ENCODE data around the gene HS3ST3B1.

Gene HS3ST3B1

DNA sequence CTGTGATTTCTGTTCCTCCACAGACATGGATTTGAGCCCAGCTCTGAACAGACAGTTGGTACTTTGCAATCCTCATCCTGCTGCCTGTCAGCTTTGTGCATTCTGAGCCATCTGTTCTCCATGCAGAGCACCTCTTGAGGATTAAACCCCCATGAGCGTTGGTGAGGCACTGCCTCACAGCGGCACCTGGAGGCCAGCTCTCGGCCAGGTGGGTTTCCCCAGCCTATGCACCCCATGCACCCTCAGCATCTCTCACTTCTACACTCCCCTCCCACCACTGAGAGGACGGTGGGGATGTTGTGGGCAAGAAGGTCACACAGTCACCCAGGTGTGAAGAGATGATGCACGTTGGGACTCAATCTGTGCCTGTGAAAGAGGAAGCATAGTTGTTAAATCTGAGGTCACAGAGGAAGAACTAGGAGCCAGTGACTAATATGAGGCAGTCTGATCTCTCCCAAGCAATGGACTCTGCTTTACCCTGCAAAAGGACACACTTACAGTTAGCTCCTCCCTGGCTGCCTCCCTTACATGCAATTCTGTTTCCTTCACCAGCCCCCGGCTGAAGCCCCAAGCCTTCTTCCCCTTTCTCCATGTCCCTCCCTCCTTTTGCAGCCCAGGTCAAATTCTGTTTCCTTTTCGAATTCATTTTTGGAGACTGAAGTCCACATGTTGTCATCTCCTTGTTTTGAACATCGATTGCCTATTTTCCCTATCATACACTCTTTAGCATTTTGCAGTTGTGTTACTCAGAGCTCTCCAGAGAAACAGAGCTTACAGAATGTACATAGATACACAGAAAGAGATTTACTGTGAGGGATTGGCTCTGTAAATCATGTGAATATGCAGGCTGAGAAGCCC is 58.5 kb downstream of the HS3ST3B1 start:
- no peak for DNase-seq

DNA sequence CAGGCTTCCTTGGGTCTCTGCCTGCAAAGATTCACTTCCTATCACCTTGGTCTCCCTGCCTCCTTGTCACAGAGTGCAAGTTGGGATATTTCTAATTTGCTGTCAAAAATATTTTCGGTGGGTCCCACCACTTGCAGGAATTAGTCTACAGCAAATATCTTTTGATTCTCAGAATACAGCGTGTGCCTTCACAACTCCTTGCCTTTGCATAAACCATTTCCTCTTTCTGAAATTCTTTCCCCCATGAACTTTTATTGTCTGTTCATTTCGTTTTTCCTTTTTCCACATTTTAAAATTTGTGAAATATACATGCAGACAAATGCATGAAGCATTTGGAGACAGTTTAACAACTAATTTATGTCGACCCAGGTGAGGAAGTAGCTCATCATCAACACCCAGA is 60.0 kb downstream of the HS3ST3B1 start:
- no peak for DNase-seq

DNA sequence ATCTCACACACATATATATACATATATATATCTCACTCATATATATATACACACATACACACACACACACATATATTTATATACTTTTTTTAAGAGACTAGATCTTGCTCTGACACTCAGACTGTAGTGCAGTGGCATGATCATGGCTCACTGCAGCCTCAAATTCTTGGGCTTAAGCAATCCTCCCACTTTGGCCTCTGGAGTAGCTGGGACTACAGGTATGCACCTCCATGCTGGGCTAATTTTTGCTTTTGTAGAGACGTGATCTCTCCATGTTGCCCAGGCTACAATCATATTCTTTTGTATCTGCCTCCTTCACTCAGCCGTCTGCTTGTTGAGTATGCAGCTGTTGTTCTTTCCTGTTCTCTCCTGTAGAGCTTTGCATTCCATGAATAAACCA is 60.6 kb downstream of the HS3ST3B1 start:
- no peak for DNase-seq

DNA sequence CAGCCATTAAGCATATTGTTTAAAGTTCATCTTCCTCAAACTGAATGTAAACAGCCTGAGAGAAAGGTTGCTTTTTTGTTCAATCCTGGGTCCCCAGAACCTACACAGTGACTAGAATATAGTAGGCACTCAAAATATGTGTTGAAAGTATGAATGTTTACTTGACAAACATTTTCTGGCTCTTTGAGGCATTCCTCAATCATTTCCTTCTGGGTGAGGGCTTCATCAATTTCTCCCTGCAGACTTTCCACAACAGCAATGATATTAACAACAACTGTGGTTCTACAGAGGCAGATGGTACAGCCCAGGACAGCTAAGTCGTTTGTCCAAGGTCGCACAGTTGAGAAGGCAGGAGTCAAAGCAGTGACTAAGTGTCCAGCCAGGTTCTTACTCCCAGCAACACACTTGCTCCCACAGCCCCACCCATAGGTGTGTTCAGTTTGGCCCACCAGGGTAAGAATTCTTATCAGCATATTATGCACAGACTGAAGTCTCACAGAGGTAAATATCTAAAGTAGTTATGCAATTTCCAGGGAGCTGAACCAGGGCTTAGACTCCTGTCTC is 61.1 kb downstream of the HS3ST3B1 start:
- DNase-seq, result no peak

DNA sequence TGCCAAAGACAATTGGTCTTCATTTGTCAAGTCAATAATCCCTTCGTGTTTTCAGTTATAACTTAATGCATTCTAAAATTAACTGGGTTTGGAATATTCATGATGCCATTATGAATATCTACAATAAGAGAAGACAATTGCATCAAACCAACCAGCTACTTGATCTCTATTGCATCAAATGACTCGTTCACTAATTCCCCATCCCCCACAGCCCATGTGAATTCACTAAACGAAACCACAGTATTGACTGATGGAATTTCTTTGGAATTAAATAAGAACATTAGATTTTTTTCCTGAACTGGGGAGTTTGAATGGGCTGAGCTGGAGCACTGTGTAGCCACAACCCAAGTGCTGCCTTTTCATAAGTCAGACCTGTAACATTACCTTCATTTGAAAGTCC is 65.3 kb downstream of the HS3ST3B1 start:
- no peak for DNase-seq

DNA sequence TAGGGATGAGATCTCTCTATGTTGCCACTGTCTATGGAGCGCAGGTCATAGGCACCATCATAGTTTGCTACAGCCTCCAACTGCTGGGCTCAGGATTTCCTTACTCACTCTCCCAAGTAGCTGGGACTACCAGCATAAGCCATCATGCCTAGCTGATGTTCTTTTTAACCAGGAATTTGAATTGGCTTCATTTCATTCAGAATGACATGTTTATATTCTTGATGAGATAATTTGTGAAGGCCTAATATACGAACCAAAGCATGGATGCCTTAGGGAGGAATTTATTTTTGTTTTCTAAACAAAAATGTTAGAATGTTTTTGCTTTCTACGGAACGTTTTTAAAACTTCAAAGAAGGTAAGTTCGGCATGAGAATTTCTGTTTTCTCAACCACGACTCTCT is 71.6 kb downstream of the HS3ST3B1 start:
- DNase-seq, result no peak

DNA sequence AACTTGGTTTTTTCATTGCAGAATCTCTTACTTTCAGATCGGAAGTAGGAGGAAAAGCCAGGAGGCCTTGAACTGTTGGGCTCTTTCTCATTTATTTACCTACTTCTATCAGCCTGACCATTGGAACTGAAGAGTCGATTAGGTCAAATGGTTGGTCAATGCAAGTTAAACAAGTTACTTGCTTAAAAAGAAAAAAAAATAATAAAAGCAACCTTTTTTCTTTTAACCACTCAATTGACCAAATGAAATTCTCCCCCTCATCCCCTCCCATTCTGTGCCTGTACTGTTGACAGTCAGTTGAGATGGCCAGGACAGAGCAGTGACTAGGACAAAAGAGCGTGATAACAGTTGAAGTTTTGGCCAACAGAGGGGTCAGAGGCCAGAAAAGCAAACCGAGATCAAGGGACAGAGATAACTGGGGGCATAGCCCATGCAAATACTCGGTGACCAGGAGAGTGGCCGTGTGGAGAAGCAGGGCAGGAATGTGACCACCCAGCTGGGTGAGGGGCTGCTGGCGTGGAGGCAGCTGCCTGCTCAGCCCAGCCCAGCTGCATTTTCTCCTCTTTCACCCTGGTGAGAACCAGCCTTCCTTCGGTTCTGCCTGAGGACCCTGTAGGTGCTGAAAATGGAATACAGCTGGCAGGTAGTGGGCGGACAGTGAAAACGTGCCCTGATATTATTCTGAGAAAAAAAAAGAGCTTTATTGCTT is 72.2 kb downstream of the HS3ST3B1 start:
- DNase-seq, result no peak

DNA sequence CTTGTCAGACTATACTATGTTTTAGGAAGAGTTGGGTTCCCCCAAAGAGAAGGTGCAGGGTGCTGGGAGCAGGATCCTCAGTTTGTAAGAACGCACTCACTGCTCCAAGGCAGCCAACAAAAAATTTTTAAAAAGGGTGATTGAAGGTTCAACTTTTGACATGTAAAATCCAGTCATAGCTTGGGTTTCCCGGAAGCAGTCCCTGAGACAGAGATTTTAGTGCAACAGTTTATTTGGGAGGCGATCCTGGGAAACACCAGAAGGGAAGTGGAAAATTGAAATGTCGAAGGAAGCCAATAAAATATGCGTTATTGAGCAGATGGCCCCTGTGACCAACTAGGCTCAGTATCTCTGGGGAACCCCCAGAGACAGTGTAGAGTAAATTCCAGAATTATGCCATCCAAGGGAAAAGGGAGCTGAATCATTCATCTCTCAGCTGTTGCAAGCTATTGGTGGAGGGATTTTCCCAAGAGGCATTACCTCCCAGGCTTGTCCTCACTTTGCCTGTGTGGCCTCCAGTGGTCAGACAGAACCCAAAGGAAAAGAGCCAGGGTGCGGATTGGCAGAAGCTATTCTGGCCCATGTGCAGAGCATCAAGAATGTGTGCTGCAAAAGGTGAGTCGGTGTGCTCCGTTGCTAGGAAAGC is 72.9 kb downstream of the HS3ST3B1 start:
- no peak for DNase-seq

DNA sequence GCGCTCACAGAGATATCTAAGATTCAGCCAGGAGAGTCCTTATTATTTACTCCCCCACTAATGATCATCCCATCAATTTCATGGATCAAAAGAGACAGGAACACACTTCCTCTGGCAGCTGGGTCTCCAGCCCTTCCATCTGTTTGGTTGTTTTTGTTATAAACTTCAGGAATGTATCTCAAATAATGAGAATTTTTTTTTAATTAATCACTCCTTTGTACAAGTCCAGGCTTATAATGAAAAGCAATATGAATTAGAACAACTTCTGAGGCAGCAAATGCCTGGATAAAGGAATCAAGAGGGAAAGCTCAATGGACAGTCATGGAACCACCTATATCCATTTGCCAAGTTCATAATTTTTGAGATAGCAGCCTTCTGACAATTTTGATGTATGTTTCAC is 73.4 kb downstream of the HS3ST3B1 start:
- DNase-seq, result no peak

DNA sequence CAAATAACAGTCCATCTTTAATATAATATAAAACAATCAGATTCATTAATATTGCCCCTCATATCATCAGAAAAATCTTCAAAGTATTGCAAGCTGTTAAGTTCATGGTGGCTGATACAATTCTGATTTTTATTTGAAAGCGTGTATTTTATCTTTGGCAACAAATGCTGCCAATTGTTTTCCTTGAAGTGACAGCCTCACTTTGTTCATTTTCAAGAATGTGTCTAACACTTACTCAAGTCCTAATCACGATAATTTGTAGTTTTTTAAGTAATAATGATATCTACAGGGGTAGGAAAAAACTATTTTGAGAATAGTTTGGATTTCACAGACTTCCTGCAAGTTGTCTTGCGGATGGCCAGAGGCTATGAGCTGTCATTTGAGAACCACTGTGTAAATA is 75.8 kb downstream of the HS3ST3B1 start:
- no peak for DNase-seq

DNA sequence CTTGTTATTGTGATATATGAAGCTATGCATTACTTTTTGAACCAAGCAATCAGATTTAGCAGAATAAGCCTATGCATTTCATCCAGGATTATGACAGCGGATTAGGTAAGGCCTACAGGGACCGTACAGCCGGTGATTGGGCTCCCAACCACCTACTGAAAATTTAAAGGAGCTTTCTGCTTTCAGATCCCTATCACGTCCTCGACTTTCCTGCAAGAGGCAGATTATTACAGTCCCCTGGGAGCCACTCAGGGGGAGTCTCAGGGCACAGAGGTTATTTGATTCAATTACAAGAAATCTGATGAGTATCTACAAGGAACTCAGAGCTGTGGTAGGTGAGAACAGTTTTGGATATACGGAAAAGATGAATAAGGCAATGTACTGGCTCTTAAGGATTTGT is 80.7 kb downstream of the HS3ST3B1 start:
- DNase-seq, result no peak

DNA sequence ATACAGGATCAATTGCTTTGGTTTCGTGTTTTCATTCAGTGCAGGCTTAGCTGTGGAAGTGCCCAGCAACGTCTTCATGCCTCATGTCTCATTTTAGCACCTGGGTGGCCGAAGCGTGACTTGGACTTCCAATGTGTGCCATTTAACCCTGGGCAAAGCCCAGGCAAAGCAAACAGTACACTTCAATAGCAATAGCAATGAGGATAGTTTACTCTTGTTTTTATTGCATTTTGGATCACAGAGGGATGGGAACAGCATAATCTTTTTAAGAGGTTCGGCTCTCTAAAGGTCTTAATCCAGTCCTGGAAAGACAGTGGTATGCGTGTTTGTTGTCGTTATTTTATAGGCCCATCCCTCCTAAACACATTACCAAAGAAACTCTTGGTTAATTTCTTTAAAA is 86.2 kb downstream of the HS3ST3B1 start:
- DNase-seq, result no peak

DNA sequence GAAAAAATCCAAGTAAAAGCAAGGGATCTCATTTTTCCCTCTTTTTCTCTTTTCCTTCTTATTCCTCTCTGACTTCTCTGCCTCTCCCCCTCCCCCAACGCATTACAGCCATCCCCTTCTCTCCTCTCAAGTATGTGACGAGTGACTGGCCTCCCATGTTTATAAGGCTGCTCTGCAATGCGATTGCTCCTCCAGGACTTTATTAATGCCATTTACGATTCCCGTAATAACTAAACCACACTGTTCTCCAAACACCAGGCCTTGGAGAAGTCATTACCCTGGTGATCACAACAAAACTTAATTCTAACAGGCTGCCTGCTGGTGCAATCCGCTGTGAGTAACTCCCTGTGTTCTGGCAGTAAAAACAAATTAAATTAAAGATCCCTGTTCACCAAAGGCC is 88.8 kb downstream of the HS3ST3B1 start:
- no peak for DNase-seq

DNA sequence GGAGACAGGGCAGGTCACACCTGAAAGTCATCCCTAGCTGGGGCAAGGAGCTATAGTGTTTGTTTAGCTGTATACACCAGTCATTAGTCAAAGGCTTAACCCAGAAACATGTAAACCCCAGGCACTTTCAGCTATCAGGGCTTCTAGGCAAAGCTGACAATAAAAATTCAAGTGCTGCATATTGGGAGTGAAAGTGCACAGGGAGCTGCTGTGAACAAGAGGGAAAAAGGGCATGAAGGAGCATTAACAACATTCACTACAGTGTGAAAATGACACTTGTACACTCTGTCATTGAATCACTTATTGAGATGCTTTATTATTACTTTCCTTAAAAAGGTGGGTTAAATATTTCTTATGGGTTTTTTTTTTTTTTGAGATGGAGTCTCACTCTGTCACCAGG is 92.8 kb downstream of the HS3ST3B1 start:
- no peak for DNase-seq

DNA sequence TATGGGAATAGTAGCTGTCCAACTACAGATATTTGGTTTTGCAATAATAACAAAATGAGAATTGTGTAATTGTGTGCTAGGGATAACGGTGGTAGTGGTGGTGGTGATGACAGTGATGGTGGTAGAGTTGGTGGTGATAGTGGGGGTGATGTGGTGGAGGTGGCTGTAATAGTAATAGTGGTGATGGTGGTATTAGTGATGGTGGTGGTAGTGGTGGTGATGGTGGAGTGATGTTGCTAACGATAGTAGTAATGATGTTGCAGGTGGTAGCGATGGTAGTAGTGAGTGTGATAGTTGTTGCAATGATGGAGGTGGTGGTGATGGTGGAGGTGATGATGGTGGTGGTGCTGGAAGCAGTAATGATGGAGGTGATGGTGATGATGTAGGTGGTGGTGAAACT is 94.4 kb downstream of the HS3ST3B1 start:
- no peak for DNase-seq

DNA sequence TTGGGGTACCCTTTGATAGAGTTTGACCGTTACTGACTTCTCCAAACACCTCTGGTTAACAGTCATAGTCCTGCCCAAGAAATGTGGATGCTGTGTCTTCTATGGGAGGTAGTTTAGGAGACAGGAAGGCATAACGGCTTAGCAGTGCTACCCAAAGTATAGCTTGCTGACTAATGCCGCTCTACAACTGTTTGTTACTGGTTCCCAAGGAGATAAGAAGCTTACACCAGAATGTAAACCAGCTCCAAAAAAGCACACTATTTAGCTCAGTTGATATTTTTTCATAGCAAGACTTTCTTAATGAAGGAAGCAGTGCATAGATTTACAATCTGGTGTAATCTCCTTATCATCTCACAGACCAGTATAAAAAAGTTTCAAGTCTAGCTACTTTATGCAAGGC is 95.7 kb downstream of the HS3ST3B1 start:
- no peak for DNase-seq

DNA sequence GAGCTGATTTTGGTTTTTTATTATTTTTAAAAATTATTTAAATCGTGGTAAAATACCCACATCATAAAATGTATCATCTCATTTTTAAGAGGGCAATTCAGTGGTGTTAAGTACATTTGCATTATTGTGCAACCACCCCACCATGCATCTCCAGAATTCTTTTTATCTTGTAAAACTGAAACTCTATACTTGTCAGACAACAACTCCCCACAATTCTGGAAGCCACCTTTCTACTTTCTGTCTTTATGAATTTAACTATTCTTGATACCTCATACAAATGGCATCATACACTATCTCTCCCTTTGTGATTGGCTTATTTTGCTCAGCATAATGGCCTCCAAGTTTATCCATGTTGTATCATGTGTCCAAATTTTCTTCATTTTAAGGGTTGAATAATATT is 97.9 kb downstream of the HS3ST3B1 start:
- no peak for DNase-seq
